Stomach (tissue), 9 donors: ENCODE data around the gene VPS37C. TPM values are rescaled to one million over a fixed set of nuclear protein-coding genes. Genes with fewer than 3 reads are reported as not detected.

Experiments used
- DNase-seq, 2 donors: peaks; one replicate each; pipeline versions ENCODE4 v3.0.0 to v3.0.0-alpha.2; 2013 to 2019
- H3K27ac ChIP-seq, 5 donors: fragments of 200-600 bp in 4 of 5; sonication (generic) in 4 of 5; one replicate each; pipeline ENCODE4 v1.5.1; 2013 to 2019; ENCODE audit warnings: mild to moderate bottlenecking in 1 of 5, moderate library complexity in 1 of 5
- H3K27me3 ChIP-seq, 3 donors: fragments of 200-600 bp; sonication (generic); one replicate each; pipeline ENCODE4 v1.5.1; 2017 to 2019; ENCODE audit warnings: mixed run types in 1 of 3
- H3K36me3 ChIP-seq, 4 donors: fragments of 200-600 bp; sonication (generic); 1 replicate in 3 of 4; 2 replicates in 1 of 4; pipeline ENCODE4 v1.5.1; 2016 to 2019
- H3K4me1 ChIP-seq, 4 donors: fragments of 200-600 bp; sonication (generic); one replicate each; pipeline ENCODE4 v1.5.1; 2016 to 2019
- H3K4me3 ChIP-seq, 4 donors: fragments of 200-600 bp; sonication (generic) in 3 of 4; one replicate each; pipeline ENCODE4 v1.5.1; 2016 to 2019; ENCODE audit warnings: mild to moderate bottlenecking in 1 of 4
- H3K9me3 ChIP-seq, 4 donors: fragments of 200-600 bp; sonication (generic); one replicate each; pipeline ENCODE4 v1.5.1; 2016 to 2019
- EP300 ChIP-seq: sonication (generic); formaldehyde crosslinking; IDR thresholded peaks from one replicate; pipeline ENCODE4 v1.6.1; 2017; ENCODE audit warnings: antibody characterized with exemption
- POLR2A ChIP-seq, 4 donors: fragments of 450-650 bp; IDR thresholded peaks; one replicate each; pipeline ENCODE4 v1.6.1; 2016; ENCODE audit warnings: antibody characterized with exemption in 4 of 4, control low read depth in 2 of 4, mild to moderate bottlenecking in 1 of 4, moderate library complexity in 1 of 4
- POLR2AphosphoS5 ChIP-seq, 3 donors: sonication (generic); formaldehyde crosslinking; IDR thresholded peaks; one replicate each; pipeline ENCODE4 v1.6.1; 2016; ENCODE audit warnings: antibody characterized with exemption in 3 of 3
- WGBS, 5 donors: extraction: QIAGEN DNeasy Blood & Tissue Kit in 3 of 5; methylation state at CpG; one replicate each; pipeline versions ENCODE4 v1.1.5 to v1.1.7; 2013 to 2018; 5-methylcytosine and 5-hydroxymethylcytosine counted together
- intact Hi-C: fragments of 100-400 bp; cut with DNase I; formaldehyde crosslinking; loops from one replicate; pipeline ENCODE4 v1.15.1; 2023; ENCODE audit warnings: low total_unique reads
- polyA plus RNA-seq, 3 donors: library from polyadenylated mRNA; stranded (reverse); fragments of 200-250 nt; gene quantifications; one replicate each; pipeline ENCODE4 v1.2.3, GENCODE V29; 2013
- total RNA-seq, 5 donors: library from RNA; depleted of rRNA; stranded (reverse); fragments of >200 nt; gene quantifications; one replicate each; pipeline versions ENCODE4 v1.1.0 to v1.2.3, GENCODE V29; 2014 to 2016
- TF ChIP-seq, protein P1 (sequence below), 7 experiments: fragments of 450-650 bp in 4 of 7; fragments of 200-600 bp in 3 of 7; sonication (generic) in 3 of 7; IDR thresholded peaks; one replicate each; pipeline ENCODE4 v1.5.1; 2016 to 2019; ENCODE audit warnings: antibody characterized with exemption in 7 of 7, control low read depth in 2 of 7, mild to moderate bottlenecking in 1 of 7
- donor health status: healthy with polysubstance abuse.
- donor health status: Bipolar disorder and iron deficiency.
- donor health status: healthy.

Gene VPS37C
- total and polyA plus RNA-seq, 8 donors = 6.4 to 53.6 (median 27.7) TPM

DNA sequence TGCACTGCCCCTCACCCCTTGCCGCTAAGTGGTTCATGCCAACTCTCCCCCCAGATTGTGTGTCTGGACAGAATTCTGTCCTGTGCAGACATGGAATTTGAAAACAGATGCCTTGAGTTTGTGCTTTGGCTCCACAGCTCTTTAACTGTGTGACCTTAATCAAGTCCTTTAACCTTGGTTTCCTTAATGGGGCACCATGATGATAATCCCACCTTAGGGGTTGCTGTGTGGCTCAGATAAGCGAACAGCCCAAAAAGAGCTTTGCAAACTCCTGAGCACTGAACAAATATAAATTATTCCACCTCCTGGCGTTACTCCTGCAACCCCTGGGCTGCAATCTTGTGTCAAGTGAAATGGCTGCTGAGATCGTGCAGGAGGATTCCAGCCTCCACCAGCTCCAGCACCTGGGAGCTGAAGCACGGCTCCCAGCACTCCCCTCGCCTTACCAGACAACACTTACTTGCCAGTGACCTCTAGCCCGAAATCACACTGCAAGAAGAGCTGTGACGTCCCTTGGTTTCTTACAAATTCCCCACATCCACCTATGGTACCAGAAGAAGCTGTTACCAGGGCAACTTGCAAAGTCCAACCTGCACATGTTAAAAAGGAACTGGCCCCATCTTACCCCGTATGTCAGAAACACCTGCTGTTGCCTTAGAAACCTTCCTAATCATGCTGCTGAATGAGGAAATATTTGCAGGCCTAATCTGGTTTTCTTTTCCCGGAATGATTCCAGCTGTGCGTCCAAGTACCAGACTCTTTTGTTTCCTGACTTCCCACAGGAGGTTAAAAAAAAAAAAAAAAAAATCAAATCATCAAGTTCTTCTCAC is 13.2 kb downstream of the VPS37C start:
- TF ChIP-seq, protein P1, sequence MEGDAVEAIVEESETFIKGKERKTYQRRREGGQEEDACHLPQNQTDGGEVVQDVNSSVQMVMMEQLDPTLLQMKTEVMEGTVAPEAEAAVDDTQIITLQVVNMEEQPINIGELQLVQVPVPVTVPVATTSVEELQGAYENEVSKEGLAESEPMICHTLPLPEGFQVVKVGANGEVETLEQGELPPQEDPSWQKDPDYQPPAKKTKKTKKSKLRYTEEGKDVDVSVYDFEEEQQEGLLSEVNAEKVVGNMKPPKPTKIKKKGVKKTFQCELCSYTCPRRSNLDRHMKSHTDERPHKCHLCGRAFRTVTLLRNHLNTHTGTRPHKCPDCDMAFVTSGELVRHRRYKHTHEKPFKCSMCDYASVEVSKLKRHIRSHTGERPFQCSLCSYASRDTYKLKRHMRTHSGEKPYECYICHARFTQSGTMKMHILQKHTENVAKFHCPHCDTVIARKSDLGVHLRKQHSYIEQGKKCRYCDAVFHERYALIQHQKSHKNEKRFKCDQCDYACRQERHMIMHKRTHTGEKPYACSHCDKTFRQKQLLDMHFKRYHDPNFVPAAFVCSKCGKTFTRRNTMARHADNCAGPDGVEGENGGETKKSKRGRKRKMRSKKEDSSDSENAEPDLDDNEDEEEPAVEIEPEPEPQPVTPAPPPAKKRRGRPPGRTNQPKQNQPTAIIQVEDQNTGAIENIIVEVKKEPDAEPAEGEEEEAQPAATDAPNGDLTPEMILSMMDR (IDR thresholded peaks at IDR 0.05) = no peak
- TF ChIP-seq POLR2AphosphoS5 (IDR thresholded peaks at IDR 0.05) (peak in 1 of 3 donors; percentile 70), POLR2A (IDR thresholded peaks at IDR 0.05) (no peak), EP300 (no peak)
- Histone ChIP-seq H3K9me3 (no peaks in the 10 kb centered on the region), H3K4me1 (peaks cover 67 to 92% (median 74%) of the 10 kb centered on the region in 4 donors), H3K36me3 (peaks cover 0 to 7% (median 0%) of the 10 kb centered on the region in 4 donors), H3K4me3 (no peak overlapping the region), H3K27me3 (no peaks in the 10 kb centered on the region), H3K27ac (peak overlapping the region; percentile 4 to 88 (median 79))
- intact Hi-C loops = no loop called here
- peak in 1 of 2 donors; percentile 82 for DNase-seq
- WGBS, 5 donors = 33 to 52% (median 37%) methylated on average over 11 of the region's 11 CpGs

DNA sequence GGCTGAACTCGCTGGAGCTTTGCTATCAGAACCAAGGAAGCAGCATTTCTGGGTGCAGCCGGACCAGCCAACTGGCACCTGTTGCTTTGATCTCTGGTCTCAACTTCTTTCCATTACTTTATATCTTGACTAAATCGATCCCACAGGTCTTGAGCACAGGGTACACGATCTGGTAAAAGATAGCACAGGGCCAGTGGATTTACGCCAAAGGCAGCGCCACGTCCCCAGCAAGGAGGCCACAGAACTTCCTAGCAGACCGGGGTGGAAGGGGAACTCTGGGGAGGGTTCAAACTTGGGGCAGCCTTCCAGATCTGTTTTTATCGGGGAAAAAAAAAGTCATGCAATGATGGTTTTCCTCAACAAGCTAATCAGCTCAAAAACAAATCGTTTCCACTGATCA is 14.0 kb downstream of the VPS37C start:
- intact Hi-C loops = no loop called here
- H3K4me3 ChIP-seq = no peak overlapping the region
- peaks cover 0 to 7% (median 0%) of the 10 kb centered on the region in 4 donors for H3K36me3 ChIP-seq
- peaks cover 60 to 87% (median 69%) of the 10 kb centered on the region in 4 donors for H3K4me1 ChIP-seq
- DNase-seq = no peak
- H3K9me3 ChIP-seq = no peaks in the 10 kb centered on the region
- H3K27ac ChIP-seq = peak overlapping the region in 4 of 5 donors; percentile 4 to 88 (median 67)
- no peaks in the 10 kb centered on the region for H3K27me3 ChIP-seq
- WGBS, 5 donors = 34 to 58% (median 49%) methylated on average over 9 to 10 of the region's 10 CpGs
- TF ChIP-seq POLR2A (IDR thresholded peaks at IDR 0.05) (no peak), EP300 (no peak), POLR2AphosphoS5 (IDR thresholded peaks at IDR 0.05) (no peak)
- TF ChIP-seq, protein P1 (IDR thresholded peaks at IDR 0.05) = no peak

DNA sequence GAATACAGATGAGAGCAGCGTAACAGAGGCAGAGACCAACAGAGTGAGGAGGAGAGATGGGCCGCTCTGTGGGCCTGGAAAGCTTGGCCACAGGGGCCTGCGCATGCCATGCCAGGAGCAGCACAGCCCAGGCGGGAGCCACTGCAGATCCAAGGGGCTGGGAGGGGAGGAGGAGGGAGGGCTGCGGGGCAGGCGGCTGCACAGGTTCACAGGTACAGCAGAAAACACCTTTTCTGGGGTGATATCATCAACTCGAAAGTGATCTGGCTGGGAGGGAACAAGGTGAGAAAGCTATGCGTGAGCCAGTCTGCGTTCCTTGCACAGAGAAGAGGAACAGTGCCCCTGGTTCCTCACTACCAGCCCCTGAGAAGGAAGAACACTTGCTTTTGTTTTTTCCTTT is 14.8 kb downstream of the VPS37C start:
- Histone ChIP-seq H3K9me3 (no peaks in the 10 kb centered on the region), H3K36me3 (peaks cover 0 to 7% (median 0%) of the 10 kb centered on the region in 4 donors), H3K4me3 (no peak overlapping the region), H3K27ac (peak overlapping the region; percentile 28 to 88 (median 53)), H3K27me3 (no peaks in the 10 kb centered on the region), H3K4me1 (peaks cover 52 to 87% (median 70%) of the 10 kb centered on the region in 4 donors)
- TF ChIP-seq, protein P1 (IDR thresholded peaks at IDR 0.05) = no peak
- TF ChIP-seq EP300 (no peak), POLR2AphosphoS5 (IDR thresholded peaks at IDR 0.05) (no peak), POLR2A (IDR thresholded peaks at IDR 0.05) (no peak)
- intact Hi-C loops = no loop called here
- DNase-seq = no peak
- WGBS, 5 donors = 41 to 74% (median 65%) methylated on average over 8 to 9 of the region's 9 CpGs

DNA sequence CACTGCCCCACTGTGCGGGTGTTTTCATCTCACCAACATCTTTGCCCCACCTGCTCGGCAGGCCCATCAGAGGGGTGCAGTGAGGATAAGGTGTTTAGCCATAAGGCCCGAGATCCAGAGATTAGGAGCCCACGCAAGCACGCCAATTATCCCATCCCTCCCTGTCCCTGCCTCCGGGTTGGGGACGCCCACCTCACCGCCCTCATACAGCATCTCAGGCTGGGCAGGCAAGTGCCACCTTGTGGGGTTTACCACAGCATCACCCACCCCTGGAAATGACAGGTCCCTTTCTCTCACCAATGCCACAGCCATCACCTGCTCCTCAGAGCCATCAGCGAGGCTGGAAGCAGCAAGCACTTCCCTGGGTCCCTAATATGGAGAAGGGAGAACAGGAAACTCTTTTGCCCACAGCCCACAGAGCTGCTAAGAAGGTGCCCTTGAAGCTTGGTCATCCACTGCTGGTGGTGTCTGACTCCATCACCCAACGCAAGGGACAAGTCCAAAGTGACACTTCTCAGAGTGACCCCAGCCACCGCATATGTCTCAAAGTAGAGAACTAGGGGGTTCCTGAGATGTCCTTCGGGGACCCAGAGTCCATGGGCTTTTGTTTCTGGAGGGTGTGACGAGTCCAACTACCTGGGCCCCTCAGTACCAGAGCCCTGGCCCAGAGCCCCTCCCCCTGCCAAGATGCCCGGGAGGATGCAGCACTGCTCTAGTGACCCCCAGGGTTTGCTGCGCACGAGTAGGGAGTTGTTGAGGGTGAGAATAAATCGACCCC is 15.8 kb downstream of the VPS37C start:
- no peak for DNase-seq
- Histone ChIP-seq H3K36me3 (peaks cover 0 to 7% (median 0%) of the 10 kb centered on the region in 4 donors), H3K9me3 (no peaks in the 10 kb centered on the region), H3K4me1 (peaks cover 53 to 87% (median 70%) of the 10 kb centered on the region in 4 donors), H3K27ac (peak overlapping the region in 2 of 5 donors; percentile 18 to 81), H3K4me3 (no peak overlapping the region), H3K27me3 (no peaks in the 10 kb centered on the region)
- TF ChIP-seq EP300 (no peak), POLR2A (IDR thresholded peaks at IDR 0.05) (no peak), POLR2AphosphoS5 (IDR thresholded peaks at IDR 0.05) (no peak)
- TF ChIP-seq, protein P1 (IDR thresholded peaks at IDR 0.05) = no peak
- WGBS, 5 donors = 74 to 82% (median 78%) methylated on average over 17 of the region's 17 CpGs
- intact Hi-C loops = no loop called here
